ENCODE results near the gene ADAM12. TPM values are rescaled to one million over a fixed set of nuclear protein-coding genes. Genes with fewer than 3 reads are reported as not detected.

The ADAM12 gene
- total RNA-seq, 4 donors from 2014 or later = 0.78 to 10.5 (median 1.2) TPM

- TF ChIP-seq POLR2A (IDR thresholded peaks at IDR 0.05) = no peak
- no peak for TF ChIP-seq EP300 (IDR thresholded peaks at IDR 0.05)
- no peak for TF ChIP-seq CTCF (IDR thresholded peaks at IDR 0.05)
- WGBS, 2 donors = 53 to 69% methylated on average over 5 of the region's 5 CpGs
- no peaks in the 10 kb centered on the region for H3K36me3 ChIP-seq
- no peak for DNase-seq (ENCODE audit: low spot score in 2 of 2)
- H3K27ac ChIP-seq = no peak overlapping the region
- no peaks in the 10 kb centered on the region for H3K27me3 ChIP-seq
- H3K9me3 ChIP-seq = no peaks in the 10 kb centered on the region
- no peak overlapping the region for H3K4me3 ChIP-seq
- H3K4me1 ChIP-seq = peaks cover 0 to 10% (median 2%) of the 10 kb centered on the region in 4 donors
These were observed 278.4 kb downstream of the ADAM12 start for GRCh38 chr10:126109893-126110292.

GRCh38 chr10:126108693-126109092 is 279.6 kb downstream of the ADAM12 start:
- TF ChIP-seq EP300 (IDR thresholded peaks at IDR 0.05) (no peak), CTCF (IDR thresholded peaks at IDR 0.05) (no peak), POLR2A (IDR thresholded peaks at IDR 0.05) (no peak)
- 60 to 61% methylated on average over 4 of the region's 4 CpGs for WGBS, 2 donors
- DNase-seq (ENCODE audit: low spot score in 2 of 2) = no peak
- Histone ChIP-seq H3K36me3 (no peaks in the 10 kb centered on the region), H3K4me1 (peaks cover 0 to 10% (median 2%) of the 10 kb centered on the region in 4 donors), H3K27me3 (no peaks in the 10 kb centered on the region), H3K9me3 (no peaks in the 10 kb centered on the region), H3K27ac (no peak overlapping the region), H3K4me3 (no peak overlapping the region)

DNA sequence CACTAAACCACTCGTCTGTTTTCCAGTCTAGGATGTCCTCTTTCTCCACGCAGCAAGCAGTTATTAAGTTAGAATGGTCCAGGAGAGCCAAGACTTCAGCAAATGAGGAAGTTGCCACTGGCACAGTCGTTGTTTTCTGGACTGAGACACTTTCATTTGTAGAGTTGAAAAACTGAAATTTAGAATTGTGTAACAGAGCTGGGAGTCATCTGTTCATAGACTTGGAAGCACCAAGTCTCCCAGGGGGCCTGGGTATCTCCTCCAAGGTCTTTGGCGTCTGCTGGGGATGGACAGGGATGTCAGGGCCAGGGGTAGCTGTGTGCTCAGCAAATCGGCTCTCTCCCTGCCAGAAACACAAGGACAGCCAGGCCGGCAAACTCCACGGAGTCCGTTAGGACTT is 283.5 kb downstream of the ADAM12 start:
- TF ChIP-seq POLR2A (IDR thresholded peaks at IDR 0.05) (no peak), CTCF (IDR thresholded peaks at IDR 0.05) (no peak), EP300 (IDR thresholded peaks at IDR 0.05) (peak in 1 of 2 donors; percentile 9)
- DNase-seq (ENCODE audit: low spot score in 2 of 2) = peak in 1 of 2 donors; percentile 33
- H3K9me3 ChIP-seq = no peaks in the 10 kb centered on the region
- no peak overlapping the region for H3K27ac ChIP-seq
- H3K27me3 ChIP-seq = no peaks in the 10 kb centered on the region
- H3K4me1 ChIP-seq = peaks cover 0 to 2% (median 0%) of the 10 kb centered on the region in 4 donors
- H3K4me3 ChIP-seq = no peak overlapping the region
- H3K36me3 ChIP-seq = no peaks in the 10 kb centered on the region
- 73 to 78% methylated on average over 8 of the region's 8 CpGs for WGBS, 2 donors

- Histone ChIP-seq H3K27me3 (no peaks in the 10 kb centered on the region), H3K36me3 (no peaks in the 10 kb centered on the region), H3K4me1 (no peaks in the 10 kb centered on the region), H3K27ac (no peak overlapping the region), H3K4me3 (no peak overlapping the region), H3K9me3 (no peaks in the 10 kb centered on the region)
- DNase-seq (ENCODE audit: low spot score in 2 of 2) = no peak
- 80 to 87% methylated on average over 9 of the region's 9 CpGs for WGBS, 2 donors
- TF ChIP-seq CTCF (IDR thresholded peaks at IDR 0.05) = no peak
- no peak for TF ChIP-seq EP300 (IDR thresholded peaks at IDR 0.05)
- TF ChIP-seq POLR2A (IDR thresholded peaks at IDR 0.05) = no peak
These were observed 285.6 kb downstream of the ADAM12 start for GRCh38 chr10:126102636-126103035.

- no peak overlapping the region for H3K27ac ChIP-seq
- no peaks in the 10 kb centered on the region for H3K9me3 ChIP-seq
- TF ChIP-seq EP300 (IDR thresholded peaks at IDR 0.05) (no peak), POLR2A (IDR thresholded peaks at IDR 0.05) (no peak), CTCF (IDR thresholded peaks at IDR 0.05) (no peak)
- H3K27me3 ChIP-seq = no peaks in the 10 kb centered on the region
- no peak overlapping the region for H3K4me3 ChIP-seq
- no peaks in the 10 kb centered on the region for H3K36me3 ChIP-seq
- H3K4me1 ChIP-seq = no peaks in the 10 kb centered on the region
- DNase-seq (ENCODE audit: low spot score in 2 of 2) = no peak
- 41 to 62% methylated on average over 4 of the region's 4 CpGs for WGBS, 2 donors
These were observed 286.5 kb downstream of the ADAM12 start for GRCh38 chr10:126101736-126102135.
